Ishikawa (cell line): ENCODE results near the gene SUPT7L.

Experiments
- CEBPB ChIP-seq: IDR thresholded peaks from 2 replicates; pipeline ENCODE4 v1.6.1; 2012
- CREB1 ChIP-seq: IDR thresholded peaks from 2 replicates; pipeline ENCODE4 v1.6.1; 2012; ENCODE audit warnings: low read depth
- TAF1 ChIP-seq: IDR thresholded peaks from 2 replicates; pipeline ENCODE4 v1.6.1; 2012; ENCODE audit warnings: low read depth, mild to moderate bottlenecking
- TEAD4 ChIP-seq: IDR thresholded peaks from 2 replicates; pipeline ENCODE4 v1.6.1; 2012
- TF ChIP-seq, protein P1 (sequence below): IDR thresholded peaks from 2 replicates; pipeline ENCODE4 v1.6.1; 2012; ENCODE audit warnings: low read depth, mild to moderate bottlenecking
- TF ChIP-seq, protein P2 (sequence below): IDR thresholded peaks from 2 replicates; pipeline ENCODE4 v1.6.1; 2012

DNA sequence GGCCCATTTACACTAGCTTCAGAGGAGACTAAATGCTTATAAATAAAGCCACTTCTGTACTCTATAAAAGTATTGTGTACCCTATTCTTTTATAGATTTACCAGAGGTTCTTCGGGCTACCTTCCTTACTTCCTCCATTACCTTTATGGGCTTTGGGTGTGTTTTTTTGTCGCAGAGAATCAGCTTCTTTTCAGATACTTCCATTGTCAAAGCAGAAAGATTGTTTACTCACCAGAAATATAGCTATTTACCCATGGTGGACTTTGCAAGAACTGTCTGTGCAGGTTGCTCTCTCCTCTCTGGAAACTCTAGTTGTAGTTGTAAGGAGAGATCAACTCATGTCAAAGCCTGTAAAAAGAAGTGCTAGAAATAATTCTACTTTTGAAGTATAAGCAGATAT is 49.4 kb downstream of the SUPT7L start:
- TF ChIP-seq CEBPB (no peak), TAF1 (no peak), CREB1 (no peak), TEAD4 (no peak)
- TF ChIP-seq, protein P1, sequence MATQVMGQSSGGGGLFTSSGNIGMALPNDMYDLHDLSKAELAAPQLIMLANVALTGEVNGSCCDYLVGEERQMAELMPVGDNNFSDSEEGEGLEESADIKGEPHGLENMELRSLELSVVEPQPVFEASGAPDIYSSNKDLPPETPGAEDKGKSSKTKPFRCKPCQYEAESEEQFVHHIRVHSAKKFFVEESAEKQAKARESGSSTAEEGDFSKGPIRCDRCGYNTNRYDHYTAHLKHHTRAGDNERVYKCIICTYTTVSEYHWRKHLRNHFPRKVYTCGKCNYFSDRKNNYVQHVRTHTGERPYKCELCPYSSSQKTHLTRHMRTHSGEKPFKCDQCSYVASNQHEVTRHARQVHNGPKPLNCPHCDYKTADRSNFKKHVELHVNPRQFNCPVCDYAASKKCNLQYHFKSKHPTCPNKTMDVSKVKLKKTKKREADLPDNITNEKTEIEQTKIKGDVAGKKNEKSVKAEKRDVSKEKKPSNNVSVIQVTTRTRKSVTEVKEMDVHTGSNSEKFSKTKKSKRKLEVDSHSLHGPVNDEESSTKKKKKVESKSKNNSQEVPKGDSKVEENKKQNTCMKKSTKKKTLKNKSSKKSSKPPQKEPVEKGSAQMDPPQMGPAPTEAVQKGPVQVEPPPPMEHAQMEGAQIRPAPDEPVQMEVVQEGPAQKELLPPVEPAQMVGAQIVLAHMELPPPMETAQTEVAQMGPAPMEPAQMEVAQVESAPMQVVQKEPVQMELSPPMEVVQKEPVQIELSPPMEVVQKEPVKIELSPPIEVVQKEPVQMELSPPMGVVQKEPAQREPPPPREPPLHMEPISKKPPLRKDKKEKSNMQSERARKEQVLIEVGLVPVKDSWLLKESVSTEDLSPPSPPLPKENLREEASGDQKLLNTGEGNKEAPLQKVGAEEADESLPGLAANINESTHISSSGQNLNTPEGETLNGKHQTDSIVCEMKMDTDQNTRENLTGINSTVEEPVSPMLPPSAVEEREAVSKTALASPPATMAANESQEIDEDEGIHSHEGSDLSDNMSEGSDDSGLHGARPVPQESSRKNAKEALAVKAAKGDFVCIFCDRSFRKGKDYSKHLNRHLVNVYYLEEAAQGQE, result no peak
- TF ChIP-seq, protein P2, sequence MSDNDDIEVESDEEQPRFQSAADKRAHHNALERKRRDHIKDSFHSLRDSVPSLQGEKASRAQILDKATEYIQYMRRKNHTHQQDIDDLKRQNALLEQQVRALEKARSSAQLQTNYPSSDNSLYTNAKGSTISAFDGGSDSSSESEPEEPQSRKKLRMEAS, result no peak
